ENCODE results near the gene FOLR3. TPM values are rescaled to one million over a fixed set of nuclear protein-coding genes. Genes with fewer than 3 reads are reported as not detected.

Gene FOLR3
- total RNA-seq, 1 donor from 2014 or later = not detected

DNA sequence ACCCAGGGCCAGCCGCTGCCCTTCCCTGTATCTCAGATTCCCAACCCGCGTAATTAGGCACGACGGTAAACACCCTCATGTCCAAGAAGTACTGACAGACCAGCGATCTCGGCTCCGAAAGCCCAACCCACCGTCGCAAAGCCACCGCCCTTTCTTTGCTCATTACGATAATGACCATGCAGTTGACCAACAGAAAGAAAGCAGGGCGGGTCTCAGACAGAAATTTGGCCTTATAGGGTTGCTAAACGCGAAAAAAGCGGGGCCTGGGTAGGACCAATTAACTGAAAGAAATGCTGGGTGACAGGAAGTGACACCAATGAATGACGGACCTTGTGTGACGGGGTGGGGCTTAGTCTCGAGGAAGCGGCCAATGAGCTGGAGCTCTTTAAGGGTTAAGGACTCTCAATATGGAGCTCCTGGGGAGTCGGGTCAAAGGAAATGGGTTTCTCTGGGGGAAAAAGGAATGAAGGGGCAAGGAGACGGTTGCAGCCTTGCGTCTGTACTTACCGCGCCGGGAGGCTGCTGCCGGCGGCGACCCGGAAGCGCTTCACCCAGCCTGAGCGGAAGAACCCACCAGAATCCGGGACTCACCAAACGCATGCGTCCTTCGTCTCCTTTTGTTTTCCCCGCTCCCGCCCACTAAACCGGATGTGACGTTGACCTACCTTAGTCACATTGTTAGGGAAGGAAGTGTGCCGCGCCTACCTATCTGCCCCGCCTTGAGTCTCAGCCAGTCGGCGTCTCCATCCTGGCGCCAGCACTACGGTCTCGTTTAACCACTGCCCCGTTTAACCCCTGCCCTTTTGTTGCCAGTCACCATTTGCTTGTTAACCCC lies 23.2 kb upstream of the FOLR3 start, which contains the start of gene ANAPC15:
TSS of gene ANAPC15 (minus strand) at position 553 of the 835 bp plus-strand sequence. CDS start 1,419 bp downstream, outside the sequence.
- Mint-ChIP-seq H3K27me3 (ENCODE audit: low read depth, unreplicated experiment) (peaks cover 2% of the 10 kb centered on the region), H3K9me3 (ENCODE audit: unreplicated experiment) (no peaks in the 10 kb centered on the region), H3K4me3 (ENCODE audit: unreplicated experiment) (peak within 1 kb of the TSS; percentile 96), H3K4me1 (ENCODE audit: low read depth, unreplicated experiment) (peaks cover 4% of the 10 kb centered on the region), H3K36me3 (ENCODE audit: low read depth, unreplicated experiment) (peaks cover 14% of the 10 kb centered on the region), H3K27ac (ENCODE audit: unreplicated experiment) (peak within 1 kb of the TSS; percentile 100)
- peak within 1 kb of the TSS; percentile 71 for H3K4me3 ChIP-seq (ENCODE audit: insufficient read depth, low read depth, low read length)
- H3K79me2 ChIP-seq (ENCODE audit: insufficient read depth, low read length) = no peaks in the 10 kb centered on the region
- H3K4me2 ChIP-seq (ENCODE audit: low read length) = peak within 1 kb of the TSS; percentile 92
- H3K9me3 ChIP-seq (ENCODE audit: insufficient read depth, low read depth, low read length) = no peaks in the 10 kb centered on the region
- DNase-seq (ENCODE audit: low read depth) (peak; percentile 99), FAIRE-seq (peak; percentile 71)
- H4K20me1 ChIP-seq (ENCODE audit: insufficient read depth, low read length) = no peaks in the 10 kb centered on the region
- peak within 1 kb of the TSS; percentile 98 for H3K27ac ChIP-seq (ENCODE audit: low read depth, low read length)
- no peaks in the 10 kb centered on the region for H3K36me3 ChIP-seq (ENCODE audit: insufficient read depth, low read length)
- TF ChIP-seq EZH2 (IDR thresholded peaks at IDR 0.05; ENCODE audit: insufficient read depth, low read length) = no peak
- TF ChIP-seq, protein P1, sequence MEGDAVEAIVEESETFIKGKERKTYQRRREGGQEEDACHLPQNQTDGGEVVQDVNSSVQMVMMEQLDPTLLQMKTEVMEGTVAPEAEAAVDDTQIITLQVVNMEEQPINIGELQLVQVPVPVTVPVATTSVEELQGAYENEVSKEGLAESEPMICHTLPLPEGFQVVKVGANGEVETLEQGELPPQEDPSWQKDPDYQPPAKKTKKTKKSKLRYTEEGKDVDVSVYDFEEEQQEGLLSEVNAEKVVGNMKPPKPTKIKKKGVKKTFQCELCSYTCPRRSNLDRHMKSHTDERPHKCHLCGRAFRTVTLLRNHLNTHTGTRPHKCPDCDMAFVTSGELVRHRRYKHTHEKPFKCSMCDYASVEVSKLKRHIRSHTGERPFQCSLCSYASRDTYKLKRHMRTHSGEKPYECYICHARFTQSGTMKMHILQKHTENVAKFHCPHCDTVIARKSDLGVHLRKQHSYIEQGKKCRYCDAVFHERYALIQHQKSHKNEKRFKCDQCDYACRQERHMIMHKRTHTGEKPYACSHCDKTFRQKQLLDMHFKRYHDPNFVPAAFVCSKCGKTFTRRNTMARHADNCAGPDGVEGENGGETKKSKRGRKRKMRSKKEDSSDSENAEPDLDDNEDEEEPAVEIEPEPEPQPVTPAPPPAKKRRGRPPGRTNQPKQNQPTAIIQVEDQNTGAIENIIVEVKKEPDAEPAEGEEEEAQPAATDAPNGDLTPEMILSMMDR (IDR thresholded peaks at IDR 0.05; ENCODE audit: insufficient read depth, low read depth, low read length) = no peak
- peak within 1 kb of the TSS; percentile 80 for H2AFZ ChIP-seq (ENCODE audit: low read depth, low read length)
- H3K4me1 ChIP-seq (ENCODE audit: insufficient read depth, low read length) = peaks cover 20% of the 10 kb centered on the region
- H3K9ac ChIP-seq (ENCODE audit: low read length) = peak within 1 kb of the TSS; percentile 95
- no peaks in the 10 kb centered on the region for H3K27me3 ChIP-seq (ENCODE audit: insufficient read depth, low read length)

DNA sequence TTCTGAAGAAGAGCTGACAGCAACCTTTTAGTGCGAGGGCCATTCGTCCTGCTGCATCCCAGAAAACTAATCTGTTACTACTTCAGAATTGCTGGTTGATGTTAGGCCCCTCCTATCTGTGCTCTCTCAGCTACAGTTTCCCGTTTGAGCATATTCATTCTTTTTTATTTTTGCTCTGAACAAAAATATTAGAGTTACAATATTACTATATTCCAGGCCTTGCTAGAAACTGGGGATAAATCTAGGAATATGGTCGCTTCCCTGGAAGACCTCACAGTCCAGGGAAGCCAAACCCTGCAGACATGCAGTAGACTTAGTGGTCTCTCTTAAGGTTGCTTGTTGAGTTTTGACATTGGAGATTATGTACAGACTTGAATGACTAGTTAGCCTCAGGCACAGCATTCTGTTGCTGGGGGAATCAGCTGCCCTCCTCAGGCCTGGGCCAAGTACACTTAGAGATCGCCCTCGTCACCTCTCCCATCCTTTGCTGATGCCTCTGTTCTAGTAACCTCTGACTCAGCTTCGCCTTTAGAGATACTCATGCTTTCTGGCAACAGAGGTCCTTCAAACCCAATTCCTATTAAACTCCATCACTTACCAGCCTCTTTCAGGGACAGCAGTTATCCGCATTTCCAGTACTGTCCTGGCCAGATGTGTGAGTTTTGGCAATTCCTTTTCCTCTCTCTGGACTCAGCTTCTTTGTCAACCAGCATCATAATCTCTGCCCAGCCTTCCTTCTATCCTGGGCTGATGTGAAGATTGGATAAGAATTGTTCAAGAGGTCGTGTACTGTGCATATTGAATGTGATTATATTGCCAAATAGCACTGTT lies 22.3 kb upstream of the FOLR3 start:
- TF ChIP-seq, protein P1 (IDR thresholded peaks at IDR 0.05; ENCODE audit: insufficient read depth, low read depth, low read length) = no peak
- TF ChIP-seq EZH2 (IDR thresholded peaks at IDR 0.05; ENCODE audit: insufficient read depth, low read length) = no peak
- Histone ChIP-seq H3K36me3 (ENCODE audit: insufficient read depth, low read length) (no peaks in the 10 kb centered on the region), H3K27ac (ENCODE audit: low read depth, low read length) (peak overlapping the region; percentile 98), H3K4me2 (ENCODE audit: low read length) (peak overlapping the region; percentile 92), H3K79me2 (ENCODE audit: insufficient read depth, low read length) (no peaks in the 10 kb centered on the region), H2AFZ (ENCODE audit: low read depth, low read length) (peak overlapping the region; percentile 80), H3K27me3 (ENCODE audit: insufficient read depth, low read length) (no peaks in the 10 kb centered on the region), H3K9me3 (ENCODE audit: insufficient read depth, low read depth, low read length) (no peaks in the 10 kb centered on the region), H3K4me3 (ENCODE audit: insufficient read depth, low read depth, low read length) (peak overlapping the region; percentile 71), H3K9ac (ENCODE audit: low read length) (peak overlapping the region; percentile 95), H4K20me1 (ENCODE audit: insufficient read depth, low read length) (no peaks in the 10 kb centered on the region), H3K4me1 (ENCODE audit: insufficient read depth, low read length) (peaks cover 20% of the 10 kb centered on the region)
- peaks cover 4% of the 10 kb centered on the region for H3K4me1 Mint-ChIP-seq (ENCODE audit: low read depth, unreplicated experiment)
- peaks cover 2% of the 10 kb centered on the region for H3K27me3 Mint-ChIP-seq (ENCODE audit: low read depth, unreplicated experiment)
- DNase-seq (ENCODE audit: low read depth) (no peak), FAIRE-seq (no peak)
- H3K36me3 Mint-ChIP-seq (ENCODE audit: low read depth, unreplicated experiment) = peaks cover 13% of the 10 kb centered on the region
- H3K9me3 Mint-ChIP-seq (ENCODE audit: unreplicated experiment) = peaks cover 2% of the 10 kb centered on the region
- peak overlapping the region; percentile 100 for H3K27ac Mint-ChIP-seq (ENCODE audit: unreplicated experiment)
- H3K4me3 Mint-ChIP-seq (ENCODE audit: unreplicated experiment) = peak overlapping the region; percentile 96

Data from astrocyte (in vitro differentiated cells and primary cell).